Gastroesophageal sphincter (tissue), 4 donors: Measurements from ENCODE around the gene KCTD3. TPM values are rescaled to one million over a fixed set of nuclear protein-coding genes. Genes with fewer than 3 reads are reported as not detected.

Experiments used
- ATAC-seq: fragments of 150-250 bp; one replicate; pipeline ENCODE4 v1.9.1; 2016; ENCODE audit warnings: mild to moderate bottlenecking, moderate library complexity
- H3K27ac ChIP-seq, 4 donors: fragments of 200-600 bp; sonication (generic) in 3 of 4; 1 replicate in 3 of 4; 2 replicates in 1 of 4; pipeline ENCODE4 v1.5.1; 2016 to 2019
- H3K27me3 ChIP-seq: fragments of 200-600 bp; sonication (generic); one replicate; pipeline ENCODE4 v1.5.1; 2019
- H3K36me3 ChIP-seq, 2 donors: fragments of 200-600 bp; sonication (generic); one replicate each; pipeline ENCODE4 v1.5.1; 2019; ENCODE audit warnings: control low read depth in 1 of 2
- H3K4me1 ChIP-seq, 3 donors: fragments of 200-600 bp; sonication (generic); 1 replicate in 2 of 3; 2 replicates in 1 of 3; pipeline ENCODE4 v1.5.1; 2016 to 2019; ENCODE audit warnings: control low read depth in 2 of 3
- H3K4me3 ChIP-seq, 2 donors: fragments of 200-600 bp; sonication (generic); one replicate each; pipeline ENCODE4 v1.5.1; 2019; ENCODE audit warnings: mild to moderate bottlenecking in 1 of 2, moderate library complexity in 1 of 2
- H3K9me3 ChIP-seq, 3 donors: fragments of 200-600 bp; sonication (generic); one replicate each; pipeline ENCODE4 v1.5.1; 2017 to 2019; ENCODE audit warnings: control low read depth in 2 of 3
- EP300 ChIP-seq: sonication (generic); formaldehyde crosslinking; IDR thresholded peaks from one replicate; pipeline ENCODE4 v1.6.1; 2017; ENCODE audit warnings: antibody characterized with exemption, mild to moderate bottlenecking
- POLR2A ChIP-seq, 2 donors: fragments of 450-650 bp; IDR thresholded peaks; one replicate each; pipeline ENCODE4 v1.6.1; 2017; ENCODE audit warnings: antibody characterized with exemption in 2 of 2, mild to moderate bottlenecking in 2 of 2, moderate library complexity in 1 of 2
- POLR2AphosphoS5 ChIP-seq: sonication (generic); formaldehyde crosslinking; IDR thresholded peaks from one replicate; pipeline ENCODE4 v1.6.1; 2017; ENCODE audit warnings: antibody characterized with exemption
- WGBS, 2 donors: methylation state at CpG; one replicate each; pipeline ENCODE4 v1.1.5; 2018; ENCODE audit warnings: low coverage in 1 of 2; 5-methylcytosine and 5-hydroxymethylcytosine counted together
- total RNA-seq, 4 donors: library from RNA; depleted of rRNA; stranded (reverse); fragments of >200 nt; gene quantifications; one replicate each; pipeline ENCODE4 v1.1.0, GENCODE V29; 2016
- TF ChIP-seq, protein P1 (sequence below), 4 experiments: fragments of 200-600 bp in 2 of 4; fragments of 450-650 bp in 2 of 4; sonication (generic) in 1 of 4; IDR thresholded peaks; one replicate each; pipeline ENCODE4 v1.5.1; 2017 to 2019; ENCODE audit warnings: antibody characterized with exemption in 4 of 4, mild to moderate bottlenecking in 2 of 4, moderate library complexity in 2 of 4

Gene KCTD3
- total RNA-seq, 4 donors from 2014 or later: 67.9 to 77.3 (median 73.9) TPM

DNA sequence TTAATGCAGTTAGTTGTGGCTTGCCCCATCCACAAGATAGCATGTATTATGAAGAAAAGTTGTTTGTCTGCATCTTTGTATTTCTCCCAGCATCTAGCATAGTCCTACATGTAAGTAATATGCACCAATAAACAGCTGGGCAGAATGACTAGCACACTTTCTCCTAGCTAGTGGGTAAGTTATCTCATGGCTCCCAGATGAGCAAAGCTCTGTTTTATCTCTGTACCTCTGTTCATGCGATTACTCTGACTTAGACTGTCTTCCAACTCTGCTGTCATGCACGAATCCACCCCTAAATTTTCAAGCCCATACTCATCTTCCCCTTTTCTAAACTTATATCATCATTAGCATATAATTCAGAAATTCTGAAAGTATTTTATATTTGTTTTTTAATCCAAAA lies 37.5 kb upstream of the KCTD3 start:
- 76 to 84% methylated on average over 2 of the region's 2 CpGs for WGBS, 2 donors

DNA sequence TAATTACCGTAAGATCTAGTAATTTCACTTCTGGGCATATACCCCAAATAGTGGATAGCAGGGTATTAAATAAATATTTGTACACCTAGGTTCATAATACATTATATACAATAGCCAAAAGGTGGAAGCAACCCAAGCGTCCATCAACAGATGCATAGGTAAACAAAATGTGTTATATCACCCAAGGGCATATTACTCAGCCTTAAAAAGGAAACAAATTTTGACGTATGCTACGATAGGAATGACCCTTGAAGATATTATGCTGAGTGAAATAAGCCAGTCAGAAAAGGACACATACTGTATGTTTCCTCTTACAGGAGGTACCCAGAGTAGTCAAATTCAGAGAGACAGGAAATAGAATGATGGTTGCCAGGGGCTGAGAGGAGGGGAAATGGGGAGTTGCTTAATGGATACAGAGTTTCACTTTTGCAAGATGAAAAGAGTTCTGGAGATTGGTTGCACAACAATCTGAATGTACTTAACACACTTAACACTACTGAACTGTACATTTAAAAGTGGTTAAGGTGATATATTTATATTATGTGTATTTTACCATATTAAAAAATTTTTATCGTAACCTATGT lies 36.6 kb upstream of the KCTD3 start:
- Histone ChIP-seq H3K27ac (no peak overlapping the region), H3K27me3 (no peaks in the 10 kb centered on the region), H3K4me3 (no peak overlapping the region), H3K36me3 (no peaks in the 10 kb centered on the region), H3K4me1 (no peaks in the 10 kb centered on the region), H3K9me3 (no peaks in the 10 kb centered on the region)
- TF ChIP-seq EP300: no peak
- TF ChIP-seq, protein P1, sequence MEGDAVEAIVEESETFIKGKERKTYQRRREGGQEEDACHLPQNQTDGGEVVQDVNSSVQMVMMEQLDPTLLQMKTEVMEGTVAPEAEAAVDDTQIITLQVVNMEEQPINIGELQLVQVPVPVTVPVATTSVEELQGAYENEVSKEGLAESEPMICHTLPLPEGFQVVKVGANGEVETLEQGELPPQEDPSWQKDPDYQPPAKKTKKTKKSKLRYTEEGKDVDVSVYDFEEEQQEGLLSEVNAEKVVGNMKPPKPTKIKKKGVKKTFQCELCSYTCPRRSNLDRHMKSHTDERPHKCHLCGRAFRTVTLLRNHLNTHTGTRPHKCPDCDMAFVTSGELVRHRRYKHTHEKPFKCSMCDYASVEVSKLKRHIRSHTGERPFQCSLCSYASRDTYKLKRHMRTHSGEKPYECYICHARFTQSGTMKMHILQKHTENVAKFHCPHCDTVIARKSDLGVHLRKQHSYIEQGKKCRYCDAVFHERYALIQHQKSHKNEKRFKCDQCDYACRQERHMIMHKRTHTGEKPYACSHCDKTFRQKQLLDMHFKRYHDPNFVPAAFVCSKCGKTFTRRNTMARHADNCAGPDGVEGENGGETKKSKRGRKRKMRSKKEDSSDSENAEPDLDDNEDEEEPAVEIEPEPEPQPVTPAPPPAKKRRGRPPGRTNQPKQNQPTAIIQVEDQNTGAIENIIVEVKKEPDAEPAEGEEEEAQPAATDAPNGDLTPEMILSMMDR (IDR thresholded peaks at IDR 0.05): no peak
- no peak for TF ChIP-seq POLR2AphosphoS5
- no peak for TF ChIP-seq POLR2A (IDR thresholded peaks at IDR 0.05)
- WGBS, 2 donors: 74 to 77% methylated on average over 5 of the region's 5 CpGs
- no peak for ATAC-seq

More for the DNA sequence above, 37.5 kb upstream of the KCTD3 start:
- no peak overlapping the region for H3K4me3 ChIP-seq
- H3K27ac ChIP-seq: no peak overlapping the region
- no peaks in the 10 kb centered on the region for H3K36me3 ChIP-seq
- no peaks in the 10 kb centered on the region for H3K4me1 ChIP-seq
- H3K27me3 ChIP-seq: no peaks in the 10 kb centered on the region
- no peak for ATAC-seq
- TF ChIP-seq POLR2A (IDR thresholded peaks at IDR 0.05): no peak
- TF ChIP-seq EP300: no peak
- no peak for TF ChIP-seq POLR2AphosphoS5
- TF ChIP-seq, protein P1 (IDR thresholded peaks at IDR 0.05): no peak
- no peaks in the 10 kb centered on the region for H3K9me3 ChIP-seq

DNA sequence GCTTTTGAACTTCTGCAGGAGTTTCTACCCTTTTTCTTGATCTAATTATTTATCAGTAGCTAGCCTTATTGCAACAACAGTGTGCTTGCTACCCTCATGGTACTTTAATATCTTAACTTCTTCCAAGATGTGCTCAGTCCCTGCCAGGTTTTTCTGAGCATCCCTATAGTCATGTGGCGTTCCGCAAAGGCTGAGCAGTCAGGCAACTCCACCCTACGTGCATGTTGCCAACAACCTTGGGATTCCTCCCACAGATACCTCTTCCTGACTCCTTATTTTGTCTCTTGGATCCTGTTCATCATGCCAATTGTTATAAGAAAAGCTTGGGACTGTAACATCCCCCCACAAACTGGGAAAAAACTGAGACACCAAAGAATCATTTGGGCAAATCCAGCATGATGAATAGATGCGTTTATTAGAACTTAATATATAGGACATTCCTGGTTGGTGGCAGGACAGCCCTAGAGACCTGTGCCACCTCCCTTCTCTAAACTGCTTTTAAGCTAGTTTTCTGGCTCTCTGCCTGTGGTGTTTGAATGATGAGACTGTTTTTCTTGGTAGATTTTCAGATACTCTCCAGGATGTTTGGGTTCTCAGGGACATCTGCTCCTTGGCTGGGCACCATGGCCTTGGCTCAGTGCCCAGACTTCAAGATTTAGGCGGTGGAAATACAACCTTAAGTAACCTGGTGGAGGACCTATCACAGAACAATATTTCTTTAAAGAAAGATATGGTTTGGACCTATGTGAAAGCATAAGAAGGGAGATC lies 27.1 kb upstream of the KCTD3 start:
- Histone ChIP-seq H3K4me3 (no peak overlapping the region), H3K27me3 (no peaks in the 10 kb centered on the region), H3K36me3 (no peaks in the 10 kb centered on the region), H3K9me3 (peaks cover 0 to 16% (median 0%) of the 10 kb centered on the region in 3 donors), H3K27ac (peak overlapping the region in 1 of 4 donors; percentile 30), H3K4me1 (peaks cover 0 to 20% (median 5%) of the 10 kb centered on the region in 3 donors)
- no peak for ATAC-seq
- 17 to 31% methylated on average over 2 to 5 of the region's 5 CpGs for WGBS, 2 donors
- TF ChIP-seq POLR2AphosphoS5: no peak
- TF ChIP-seq, protein P1 (IDR thresholded peaks at IDR 0.05): no peak
- TF ChIP-seq EP300: no peak
- no peak for TF ChIP-seq POLR2A (IDR thresholded peaks at IDR 0.05)

DNA sequence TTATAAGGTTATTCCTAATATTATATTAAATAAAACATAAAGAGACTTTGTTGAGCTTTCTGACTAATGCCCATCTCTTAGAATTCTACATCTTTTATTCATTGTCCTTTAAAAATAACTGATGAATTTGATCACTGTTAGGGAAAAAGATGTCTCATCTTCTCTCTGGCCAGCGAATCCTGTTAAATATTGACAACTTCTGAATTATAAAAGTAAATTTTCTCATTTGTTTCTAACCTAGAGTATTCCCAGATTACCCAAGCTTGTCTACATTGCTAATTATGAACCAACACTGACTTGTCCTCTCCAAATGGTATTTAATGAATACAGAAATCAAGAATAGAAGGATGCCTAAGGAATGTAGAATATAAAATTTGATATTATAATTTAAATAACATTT lies 24.8 kb upstream of the KCTD3 start:
- no peak for ATAC-seq
- H3K4me3 ChIP-seq: no peak overlapping the region
- peaks cover 0 to 20% (median 5%) of the 10 kb centered on the region in 3 donors for H3K4me1 ChIP-seq
- H3K27me3 ChIP-seq: no peaks in the 10 kb centered on the region
- no peak for TF ChIP-seq POLR2AphosphoS5
- TF ChIP-seq, protein P1 (IDR thresholded peaks at IDR 0.05): no peak
- TF ChIP-seq EP300: no peak
- TF ChIP-seq POLR2A (IDR thresholded peaks at IDR 0.05): no peak
- WGBS, 2 donors: 73 to 83% methylated on average over 1 of the region's 1 CpG
- H3K36me3 ChIP-seq: no peaks in the 10 kb centered on the region
- H3K9me3 ChIP-seq: peaks cover 0 to 16% (median 0%) of the 10 kb centered on the region in 3 donors
- no peak overlapping the region for H3K27ac ChIP-seq

DNA sequence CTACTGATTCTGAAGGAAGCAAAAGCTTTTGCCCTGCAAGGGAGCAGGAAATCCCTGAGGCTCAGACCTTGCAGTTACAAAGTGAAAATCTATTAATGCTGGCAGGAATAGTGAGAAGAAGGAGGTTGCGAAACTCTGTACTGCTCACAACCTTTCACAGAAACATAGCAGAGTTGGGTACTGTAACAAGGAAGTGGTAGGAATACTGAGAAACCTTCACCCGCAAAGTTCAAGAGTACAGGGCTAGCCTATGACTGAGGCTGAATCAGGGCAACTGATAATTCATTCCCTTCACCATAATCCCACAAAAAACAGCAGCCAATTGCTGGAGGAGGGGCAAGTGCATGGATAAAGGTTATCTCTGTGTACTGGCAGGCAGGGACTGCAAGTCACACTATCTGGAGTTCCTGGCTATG lies 23.9 kb upstream of the KCTD3 start:
- no peak for ATAC-seq
- no peaks in the 10 kb centered on the region for H3K27me3 ChIP-seq
- TF ChIP-seq, protein P1 (IDR thresholded peaks at IDR 0.05): no peak
- no peak for TF ChIP-seq POLR2AphosphoS5
- no peak for TF ChIP-seq EP300
- TF ChIP-seq POLR2A (IDR thresholded peaks at IDR 0.05): no peak
- no peak overlapping the region for H3K27ac ChIP-seq
- H3K9me3 ChIP-seq: peaks cover 0 to 16% (median 0%) of the 10 kb centered on the region in 3 donors
- 75% methylated on average over 2 of the region's 2 CpGs; no CpG with 5 or more reads in 1 of the 2 donors for WGBS, 2 donors
- no peaks in the 10 kb centered on the region for H3K36me3 ChIP-seq
- H3K4me3 ChIP-seq: no peak overlapping the region
- peaks cover 0 to 20% (median 5%) of the 10 kb centered on the region in 3 donors for H3K4me1 ChIP-seq
